ENCODE measurements around the gene GOLPH3.

DNA sequence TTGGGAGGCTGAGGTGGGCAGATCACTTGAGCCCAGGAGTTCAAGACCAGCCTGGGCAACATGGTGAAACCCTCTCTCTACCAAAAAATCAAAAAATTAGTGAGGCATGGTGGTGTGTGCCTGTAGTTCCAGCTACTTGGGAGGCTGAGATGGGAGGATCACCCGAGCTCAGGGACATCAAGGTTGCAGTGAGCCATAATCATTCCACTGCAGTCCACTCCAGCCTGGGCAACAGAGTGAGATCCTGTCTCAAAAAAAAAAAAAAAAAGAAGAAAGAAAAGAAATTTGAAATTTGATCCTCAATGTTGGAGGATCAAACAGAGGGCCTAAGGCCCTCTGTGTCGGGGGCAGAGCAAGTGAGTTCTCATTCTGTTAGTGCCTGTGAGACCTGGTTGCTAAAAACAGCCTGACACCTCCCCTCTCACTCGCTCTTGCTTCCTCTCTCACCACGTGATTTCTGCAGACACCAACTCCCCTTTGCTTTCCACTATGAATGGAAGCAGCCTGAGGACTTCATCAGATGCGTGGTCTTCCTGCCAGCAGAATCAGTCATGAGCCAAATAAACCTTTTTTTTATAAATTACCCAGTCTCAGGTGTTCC, 8.4 kb upstream of the GOLPH3 start:
- TF ChIP-seq CTCF (IDR thresholded peaks at IDR 0.05), result no peak
- no peak for TF ChIP-seq POLR2A (IDR thresholded peaks at IDR 0.05)
